Stimulated activated CD4-positive, alpha-beta T cell treated with anti-CD3 and anti-CD28 coated beads, Interleukin-15, amount 100 ng/mL, for 1 hour (primary cell): ENCODE measurements around the gene PTAFR.
A peak's percentile ranks its signal among the peaks of the same experiment; 100 is the strongest.

Source experiments
- DNase-seq, 2 donors: peaks; one replicate each; pipeline ENCODE4 v3.0.0-alpha.2; 2020; ENCODE audit warnings: low read depth in 1 of 2, low spot score in 1 of 2

PTAFR gene

GRCh38 chr1:28176492-28177470, at the start of gene PTAFR:
Gene PTAFR, minus strand, starts transcription at chr1:28176690. Its CDS starts 25,669 bp downstream, at chr1:28151021.
- no peak for DNase-seq

- DNase-seq: no peak
Observed at GRCh38 chr1:28213315-28213714, 36.8 kb upstream of the PTAFR start.

- no peak for DNase-seq
Observed at GRCh38 chr1:28209700-28210099, 33.2 kb upstream of the PTAFR start.

- peak; percentile 23 to 26 for DNase-seq
Observed at GRCh38 chr1:28208818-28209441, 32.4 kb upstream of the PTAFR start.

GRCh38 chr1:28205243-28205642, 28.8 kb upstream of the PTAFR start:
- DNase-seq: no peak

- no peak for DNase-seq
Observed at GRCh38 chr1:28200234-28200873, 23.9 kb upstream of the PTAFR start.

GRCh38 chr1:28199328-28200233, 23.1 kb upstream of the PTAFR start:
- DNase-seq: peak in 1 of 2 donors; percentile 10

GRCh38 chr1:28197682-28198415, 21.4 kb upstream of the PTAFR start:
- DNase-seq: no peak

- DNase-seq: no peak
Observed at GRCh38 chr1:28196330-28196729, 19.8 kb upstream of the PTAFR start.

GRCh38 chr1:28195780-28196179, 19.3 kb upstream of the PTAFR start:
- DNase-seq: no peak

GRCh38 chr1:28194326-28195035, 18.0 kb upstream of the PTAFR start:
- no peak for DNase-seq

GRCh38 chr1:28193701-28194161, 17.2 kb upstream of the PTAFR start:
- DNase-seq: no peak

GRCh38 chr1:28190996-28191645, 14.6 kb upstream of the PTAFR start:
- DNase-seq: no peak

- no peak for DNase-seq
Observed at GRCh38 chr1:28190337-28190979, 14.0 kb upstream of the PTAFR start.

GRCh38 chr1:28185071-28185470, 8.6 kb upstream of the PTAFR start:
- DNase-seq: no peak

- no peak for DNase-seq
Observed at GRCh38 chr1:28180306-28181305, 4.1 kb upstream of the PTAFR start.
